NCI-H2081 (cell line): ENCODE data around the gene BMP8A.
"Not testable (repeated sequence)": the region's sequence is repeated elsewhere in the genome, so short reads cannot be mapped to it uniquely, and the experiment has no call there.

Experiments
- DNase-seq, 2 experiments: peaks; one replicate each; lab custom pipeline; 2025; lab: John Stamatoyannopoulos, UW

BMP8A gene

GRCh38 chr1:39483276-39483675, 8.2 kb upstream of the BMP8A start:
- no peak for DNase-seq

DNA sequence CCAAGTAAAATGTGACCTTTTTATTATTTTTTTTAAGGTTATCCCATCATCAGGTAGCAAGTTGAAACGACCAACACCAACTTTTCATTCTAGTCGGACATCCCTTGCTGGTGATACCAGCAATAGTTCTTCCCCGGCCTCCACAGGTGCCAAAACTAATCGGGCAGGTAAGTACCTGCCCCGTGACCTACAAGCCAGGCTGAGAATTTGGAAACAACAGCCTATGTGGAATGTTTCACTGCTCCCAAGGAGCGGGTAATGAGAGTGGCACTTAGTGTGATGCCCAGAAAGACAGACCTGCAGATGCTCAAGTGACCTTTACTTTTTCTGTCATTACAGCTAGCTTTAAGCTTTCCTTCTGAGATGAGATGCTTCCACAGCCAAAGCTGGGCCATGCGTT, 6.9 kb upstream of the BMP8A start:
- DNase-seq = no peak

DNA sequence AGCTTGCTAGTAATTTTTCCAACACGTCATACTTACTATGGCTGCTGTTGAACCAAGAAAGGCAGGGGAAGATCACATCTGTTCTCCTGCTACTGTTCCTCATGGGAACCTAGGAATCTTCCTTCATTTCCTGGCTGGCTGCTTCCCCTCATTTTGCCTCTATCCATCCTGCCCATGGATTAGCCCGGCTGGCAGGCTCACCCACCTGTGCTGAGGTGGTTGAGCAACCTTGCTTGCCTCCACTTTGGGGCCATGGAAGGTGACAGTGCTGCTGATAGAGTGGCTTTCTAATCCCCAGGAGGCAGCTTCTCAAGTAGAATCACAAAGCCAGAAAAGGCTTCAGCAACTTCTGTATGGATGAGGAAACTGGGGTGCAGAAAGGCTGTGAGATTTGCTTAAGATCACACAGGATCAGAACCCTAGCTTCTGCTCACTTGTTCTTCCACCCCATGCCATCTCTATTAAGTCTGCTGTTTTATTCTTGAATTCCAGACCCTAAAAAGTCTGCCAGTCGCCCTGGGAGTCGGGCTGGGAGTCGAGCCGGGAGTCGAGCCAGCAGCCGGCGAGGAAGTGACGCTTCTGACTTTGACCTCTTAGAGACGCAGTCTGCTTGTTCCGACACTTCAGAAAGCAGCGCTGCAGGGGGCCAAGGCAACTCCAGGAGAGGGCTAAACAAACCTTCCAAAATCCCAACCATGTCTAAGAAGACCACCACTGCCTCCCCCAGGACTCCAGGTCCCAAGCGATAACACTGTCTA, 6.2 kb upstream of the BMP8A start:
- DNase-seq = no peak

DNA sequence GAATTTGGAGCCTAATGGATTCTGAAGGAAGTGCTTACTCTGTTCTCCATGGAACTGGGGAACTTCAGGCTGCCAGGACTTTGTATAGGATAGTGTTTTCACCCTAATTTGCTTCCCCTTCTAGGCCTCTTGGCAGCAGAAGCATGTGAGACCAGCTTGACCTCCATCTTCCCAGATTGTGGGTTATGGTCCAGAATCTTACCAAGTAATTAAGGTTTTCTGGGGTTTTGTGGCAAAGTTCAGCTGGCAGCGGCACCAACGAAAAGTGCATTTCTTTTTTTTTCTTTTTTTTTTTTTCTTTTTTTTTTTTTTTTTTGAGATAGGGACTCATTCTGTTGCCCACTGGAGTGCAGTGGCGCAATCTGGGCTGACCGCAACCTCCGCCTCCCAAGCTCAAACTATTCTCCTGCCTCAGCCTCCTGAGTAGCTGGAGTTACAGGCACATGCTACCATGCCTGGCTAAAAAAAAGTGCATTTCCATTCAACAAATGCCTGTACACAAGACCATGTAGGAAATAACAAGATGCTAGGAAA, 3.4 kb upstream of the BMP8A start:
- DNase-seq = no peak

GRCh38 chr1:39488793-39489566, 2.5 kb upstream of the BMP8A start:
- no peak for DNase-seq

GRCh38 chr1:39489567-39490239, 1.7 kb upstream of the BMP8A start:
- DNase-seq = no peak

DNA sequence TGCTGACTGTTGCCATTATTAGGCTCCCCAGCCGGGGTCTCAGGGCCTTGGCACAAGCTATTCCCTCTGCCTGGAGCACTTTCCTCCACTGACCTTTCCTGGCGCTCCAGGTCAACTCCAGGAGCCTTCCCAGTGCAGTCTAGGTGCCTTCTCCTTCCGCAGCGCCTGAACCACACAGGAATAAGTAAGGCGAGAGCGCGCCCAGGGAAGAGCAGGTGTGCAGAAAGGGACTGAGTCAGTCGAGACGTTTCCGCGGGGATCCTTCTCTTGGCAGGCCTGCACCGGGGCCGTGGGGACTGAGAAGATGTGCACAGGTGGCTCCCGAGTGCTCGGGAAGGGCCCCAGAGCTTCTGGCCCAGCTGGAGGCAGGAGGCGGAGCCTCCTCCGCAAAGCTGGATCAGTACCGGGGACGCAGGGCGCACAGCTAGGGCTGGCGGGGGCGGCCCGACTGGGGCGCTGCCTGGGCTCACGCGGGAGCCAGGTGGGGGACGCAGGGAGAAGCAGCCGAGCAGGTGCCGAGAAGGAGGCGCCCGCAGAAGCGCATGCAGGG, 765 bp upstream of the BMP8A start:
- DNase-seq = peak; percentile 34 to 58

GRCh38 chr1:39492118-39493042, 944 bp downstream of the BMP8A start:
- not testable (repeated sequence) for DNase-seq

DNA sequence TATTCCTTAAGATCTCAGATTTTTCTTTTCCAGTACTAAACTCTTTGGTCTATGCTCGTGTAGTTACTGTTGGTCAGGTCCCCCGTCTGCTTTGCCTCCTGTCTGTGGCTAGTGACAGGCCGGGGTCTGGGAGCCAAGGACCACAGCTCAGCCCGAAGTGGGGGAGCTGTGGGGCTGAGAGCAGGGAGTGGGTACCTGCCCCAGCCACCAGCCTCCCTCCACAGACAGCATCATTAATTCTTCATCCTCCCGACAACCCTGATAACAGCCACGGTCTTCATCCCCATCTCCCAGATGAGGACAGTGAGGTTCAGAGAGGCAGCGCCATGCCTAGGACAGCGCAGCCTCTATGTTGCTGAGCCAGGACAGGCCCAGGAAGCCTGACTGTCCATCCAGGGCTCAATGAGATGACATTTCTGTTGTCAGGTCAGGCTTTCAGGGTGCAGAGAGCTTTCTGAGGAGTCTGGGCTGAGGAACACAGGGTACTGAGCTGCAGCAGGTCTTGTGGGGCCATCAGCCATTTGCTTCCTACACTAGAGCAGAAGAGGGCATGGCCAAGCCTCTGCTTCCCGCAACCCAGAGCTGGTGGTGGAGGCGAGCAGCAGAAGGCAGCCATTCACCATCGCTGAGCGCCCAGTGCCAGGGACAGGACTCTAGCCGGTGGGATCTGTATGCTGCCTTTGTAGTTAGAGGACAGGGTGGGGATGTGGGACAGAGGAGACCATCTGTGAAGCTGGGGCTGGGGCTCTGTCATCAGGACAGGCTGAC, 1.8 kb downstream of the BMP8A start:
- not testable (repeated sequence) for DNase-seq

GRCh38 chr1:39494671-39495410, 3.4 kb downstream of the BMP8A start:
- no peak for DNase-seq

DNA sequence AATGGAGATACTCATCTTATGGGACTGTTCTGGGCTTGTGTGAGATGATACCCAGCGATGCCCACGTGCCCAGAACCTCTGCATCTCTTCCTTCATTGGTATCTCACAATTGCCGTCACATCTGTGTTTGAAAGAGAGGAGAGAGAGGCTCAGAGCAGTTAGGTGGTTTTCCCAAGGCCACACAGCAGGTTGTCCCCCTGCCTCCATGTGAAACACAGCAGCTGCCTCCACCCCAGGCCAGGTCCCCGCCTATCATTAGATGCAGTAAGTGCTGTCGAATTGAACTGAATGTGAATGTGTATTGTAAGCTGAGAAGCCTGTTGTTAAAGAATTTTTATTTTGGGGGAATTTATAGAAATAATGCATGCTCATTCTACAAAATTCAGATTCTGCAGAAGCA, 5.1 kb downstream of the BMP8A start:
- DNase-seq = not testable (repeated sequence)

GRCh38 chr1:39497585-39497984, 6.1 kb downstream of the BMP8A start:
- DNase-seq = no peak

DNA sequence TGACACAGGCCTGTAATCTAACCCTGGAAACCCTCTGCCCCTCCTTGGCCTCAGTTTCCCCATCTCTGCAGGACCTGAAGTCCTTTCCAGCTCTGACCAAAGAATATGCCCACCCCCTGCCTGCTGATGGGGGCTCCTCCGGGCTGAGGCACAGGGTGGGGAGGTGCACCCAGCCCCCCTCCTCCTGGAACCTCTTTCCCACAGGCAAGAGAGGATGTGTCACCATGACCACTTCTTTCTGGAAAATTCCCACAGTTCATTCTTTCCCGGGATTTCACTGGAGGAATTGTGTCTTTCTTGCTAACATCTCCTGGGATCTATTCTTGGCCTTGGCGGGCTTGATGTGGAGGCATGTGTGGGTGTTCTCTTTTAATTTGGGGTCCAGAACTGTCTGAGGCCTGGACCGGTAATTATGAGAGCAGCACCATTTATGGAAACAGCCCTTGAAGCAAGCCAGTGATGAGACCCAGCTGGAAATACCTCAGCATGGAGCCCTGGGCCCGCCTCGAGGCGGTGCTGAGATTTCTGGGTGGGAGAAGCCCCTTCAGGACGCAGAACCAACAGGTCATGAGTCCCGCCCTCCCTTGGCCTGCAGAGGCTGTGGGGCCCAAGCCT, 6.8 kb downstream of the BMP8A start:
- DNase-seq = not testable (repeated sequence)

GRCh38 chr1:39498821-39499220, 7.4 kb downstream of the BMP8A start:
- DNase-seq = not testable (repeated sequence)

DNA sequence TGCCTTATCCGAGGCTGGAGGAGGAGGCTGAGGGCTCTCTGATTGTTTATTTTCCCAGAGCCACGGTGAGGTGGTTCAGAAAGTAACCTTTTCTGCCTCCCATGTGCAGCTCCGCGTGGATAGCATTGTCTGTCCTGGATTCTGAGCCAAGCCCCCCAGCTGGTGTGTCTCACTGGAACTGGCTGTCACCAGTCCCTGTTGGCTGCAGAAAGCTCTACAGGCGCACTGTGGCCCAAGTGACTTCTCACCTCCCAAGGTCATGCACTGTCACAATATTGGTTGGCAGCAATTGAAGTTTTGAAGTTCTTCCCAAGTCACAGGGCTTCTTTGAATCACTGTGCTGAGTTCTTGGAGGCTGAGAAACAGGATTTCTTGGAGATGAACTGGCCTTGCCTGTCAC, 8.2 kb downstream of the BMP8A start:
- no peak for DNase-seq

DNA sequence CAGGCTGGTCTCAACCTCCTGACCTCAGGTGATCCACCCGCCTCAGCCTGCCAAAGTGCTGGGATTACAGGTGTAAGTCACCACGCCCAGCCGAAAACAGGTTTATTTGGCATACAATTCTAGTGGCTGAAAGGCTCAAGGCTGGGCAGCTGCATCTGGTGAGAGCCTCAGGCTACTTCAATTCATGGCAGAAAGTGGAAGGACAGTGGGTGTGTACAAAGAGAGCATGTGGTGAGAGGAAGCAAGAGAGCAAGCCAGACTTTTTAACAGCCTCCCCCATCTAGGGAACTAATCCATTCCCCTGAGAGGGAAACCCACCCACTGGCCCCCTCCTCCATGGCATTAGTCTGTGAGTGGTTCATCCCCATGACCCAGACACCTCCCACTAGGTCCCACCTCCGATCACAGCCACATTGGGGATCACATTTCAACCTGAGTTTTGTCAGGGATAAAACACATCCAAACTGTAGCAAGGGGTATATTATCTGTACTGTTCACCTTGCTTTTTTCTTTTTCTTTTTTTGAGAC, 9.5 kb downstream of the BMP8A start:
- peak in 1 of 2 experiments; percentile 3 for DNase-seq

DNA sequence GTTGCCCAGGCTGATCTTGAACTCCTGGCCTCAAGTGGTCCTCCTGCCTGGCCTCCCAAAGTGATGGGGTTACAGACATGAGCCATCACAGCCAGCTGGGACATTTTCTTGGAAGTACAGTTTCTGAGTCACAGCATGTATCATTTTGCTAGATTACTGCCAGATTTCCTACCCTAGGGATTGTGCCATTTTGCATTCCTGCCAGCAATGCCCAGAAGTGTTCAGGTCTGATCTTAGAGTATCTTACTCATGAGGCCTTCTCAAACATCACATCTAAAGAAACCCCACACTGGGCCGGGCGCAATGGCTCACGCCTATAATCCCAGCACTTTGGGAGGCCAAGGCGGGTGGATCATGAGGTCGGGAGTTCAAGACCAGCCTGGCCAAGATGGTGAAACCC, 10.2 kb downstream of the BMP8A start:
- no peak for DNase-seq

DNA sequence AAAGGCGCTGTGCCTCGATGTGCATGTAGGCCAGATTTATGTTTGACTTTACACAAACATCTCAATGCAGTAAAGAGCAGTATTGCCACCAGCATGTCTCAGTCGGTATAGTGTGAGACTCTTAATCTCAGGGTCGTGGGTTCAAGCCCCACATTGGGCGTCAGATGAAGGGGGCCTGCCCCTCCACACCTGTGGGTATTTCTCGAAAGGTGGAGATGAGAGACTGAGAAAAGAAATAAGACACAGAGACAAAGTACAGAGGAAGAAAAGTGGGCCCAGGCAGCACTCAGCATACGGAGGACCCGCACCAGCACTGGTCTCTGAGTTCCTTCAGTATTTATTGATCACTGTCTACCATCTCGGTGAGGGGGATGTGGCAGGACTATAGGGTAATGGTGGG, 13.0 kb downstream of the BMP8A start:
- not testable (repeated sequence) for DNase-seq

GRCh38 chr1:39505289-39505688, 13.9 kb downstream of the BMP8A start:
- DNase-seq = no peak
